Stimulated activated CD4-positive, alpha-beta T cell treated with anti-CD3 and anti-CD28 coated beads, Interleukin-12 subunit alpha, Interleukin-12 subunit beta, amount 100 ng/mL, for 24 hours (primary cell): Measurements from ENCODE around the gene ASB8.

Experiments used
- DNase-seq, 2 experiments: peaks; one replicate each; pipeline ENCODE4 v3.0.0-alpha.2; 2020; ENCODE audit warnings: low read depth in 2 of 2

ASB8 gene

GRCh38 chr12:48157018-48157888 lies at the start of gene ASB8:
Gene ASB8, minus strand, starts transcription at chr12:48157515. Its CDS starts 4,019 bp downstream, at chr12:48153496.
- peak; percentile 98 to 99 for DNase-seq

- no peak for DNase-seq
Observed at GRCh38 chr12:48203192-48203591, 45.9 kb upstream of the ASB8 start, which contains the start of gene OR10AD1. Gene OR10AD1, minus strand, starts transcription at chr12:48203292. Its CDS starts 0 bp downstream, at chr12:48203292.

GRCh38 chr12:48202766-48203165 lies 45.5 kb upstream of the ASB8 start:
- DNase-seq: no peak

- DNase-seq: no peak
Observed at GRCh38 chr12:48201516-48201915, 44.2 kb upstream of the ASB8 start.

GRCh38 chr12:48201091-48201490 lies 43.8 kb upstream of the ASB8 start:
- DNase-seq: no peak

GRCh38 chr12:48199774-48200221 lies 42.5 kb upstream of the ASB8 start:
- no peak for DNase-seq

- DNase-seq: no peak
Observed at GRCh38 chr12:48198985-48199384, 41.7 kb upstream of the ASB8 start.

GRCh38 chr12:48198672-48198971 lies 41.3 kb upstream of the ASB8 start:
- DNase-seq: peak in 1 of 2 experiments; percentile 11

GRCh38 chr12:48197971-48198671 lies 40.8 kb upstream of the ASB8 start:
- peak; percentile 84 to 92 for DNase-seq

- no peak for DNase-seq
Observed at GRCh38 chr12:48197549-48197970, 40.2 kb upstream of the ASB8 start.

- DNase-seq: no peak
Observed at GRCh38 chr12:48194799-48195201, 37.5 kb upstream of the ASB8 start.

- DNase-seq: no peak
Observed at GRCh38 chr12:48193623-48194022, 36.3 kb upstream of the ASB8 start.

GRCh38 chr12:48192861-48193260 lies 35.5 kb upstream of the ASB8 start:
- DNase-seq: no peak

GRCh38 chr12:48191096-48191495 lies 33.8 kb upstream of the ASB8 start:
- DNase-seq: no peak

- DNase-seq: peak; percentile 39 to 69
Observed at GRCh38 chr12:48189331-48190125, 32.2 kb upstream of the ASB8 start.

- DNase-seq: no peak
Observed at GRCh38 chr12:48187916-48188695, 30.8 kb upstream of the ASB8 start.

- DNase-seq: no peak
Observed at GRCh38 chr12:48185181-48185919, 28.0 kb upstream of the ASB8 start.

- no peak for DNase-seq
Observed at GRCh38 chr12:48184549-48184922, 27.2 kb upstream of the ASB8 start.

- no peak for DNase-seq
Observed at GRCh38 chr12:48183876-48184548, 26.7 kb upstream of the ASB8 start.
